HepG2 (cell line): ENCODE data around the gene C1orf159. TPM values are rescaled to one million over a fixed set of nuclear protein-coding genes. Genes with fewer than 3 reads are reported as not detected.

Experiments
- ATAC-seq: fragments of 200-7000 bp; cut with Tn5 transposase; 3 replicates; pipeline ENCODE4 v1.9.1; 2020; ENCODE audit warnings: mild to moderate bottlenecking, moderate library complexity
- BruUV-seq: library from RNA; stranded (reverse); fragments of 400-500 nt; replicated peaks from 2 replicates; lab custom pipeline; 2021; lab: Mats Ljungman, UMichigan
- CTCF ChIA-PET: fragments of 300-600 bp; formaldehyde crosslinking; extraction: SDS; loops from one replicate; lab custom pipeline; 2021; ENCODE audit warnings: low total read pairs, inconsistent platforms, low intra/inter-chr PET ratio; lab: Yijun Ruan, JAX
- POLR2A ChIA-PET: fragments of 350-600 bp; sonication (Branson Sonifier 250); formaldehyde crosslinking; loops from one replicate; lab custom pipeline; 2020; ENCODE audit warnings: antibody characterized with exemption, inconsistent platforms; lab: Yijun Ruan, JAX
- DNase-seq: peaks from one replicate; pipeline ENCODE4 v3.0.0-alpha.2; 2015; ENCODE audit warnings: low spot score
- FAIRE-seq: peaks from 3 replicates; lab custom pipeline; 2011; peaks lifted over from hg19 to GRCh38; lab: Jason Lieb, UNC
- H2AFZ ChIP-seq: one replicate; pipeline ENCODE4 v1.6.1; 2011; ENCODE audit warnings: low read length, inconsistent platforms
- H3K27ac ChIP-seq: fragments of 300-600 bp; 3 replicates; pipeline ENCODE4 v1.8.0; 2011; ENCODE audit warnings: mixed run types, mild to moderate bottlenecking, mixed read lengths, low read length, inconsistent platforms; ENCODE audit not compliant: insufficient read depth; ENCODE audit errors: extremely low read length
- H3K27me3 ChIP-seq, 2 experiments: fragments of 200-600 bp in 1 of 2; 2 replicates in 1 of 2; 3 replicates in 1 of 2; pipeline versions ENCODE4 v1.6.0 to v1.8.0; 2011; ENCODE audit warnings: low read length in 2 of 2, mild to moderate bottlenecking in 2 of 2, moderate library complexity in 2 of 2, inconsistent platforms in 1 of 2; ENCODE audit not compliant: insufficient read depth in 2 of 2, control insufficient read depth in 1 of 2
- H3K36me3 ChIP-seq, 2 experiments: fragments of 200-600 bp in 1 of 2; replicated peaks in 1 of 2; 2 replicates in 1 of 2; 3 replicates in 1 of 2; pipeline versions ENCODE4 v1.5.1 to v1.8.0; 2011; ENCODE audit warnings: low read length in 2 of 2, inconsistent platforms in 1 of 2; ENCODE audit not compliant: insufficient read depth in 2 of 2, control insufficient read depth in 1 of 2
- H3K4me1 ChIP-seq: 2 replicates; pipeline ENCODE4 v1.5.1; 2012; ENCODE audit warnings: low read length, inconsistent platforms; ENCODE audit not compliant: insufficient read depth
- H3K4me2 ChIP-seq: 2 replicates; pipeline ENCODE4 v1.6.0; 2011; ENCODE audit warnings: low read depth, low read length, inconsistent platforms
- H3K4me3 ChIP-seq, 3 experiments: fragments of 200-600 bp in 1 of 3; sonication (generic), shearing (Covaris generic) in 1 of 3; replicated peaks in 1 of 3; 2 replicates each; pipeline ENCODE4 v1.5.1; 2011 to 2016; ENCODE audit warnings: low read length in 3 of 3, inconsistent platforms in 2 of 3, low read depth in 2 of 3, mild to moderate bottlenecking in 2 of 3, control low read depth in 1 of 3, mixed read lengths in 1 of 3; ENCODE audit not compliant: insufficient read depth in 1 of 3
- H3K79me2 ChIP-seq: one replicate; pipeline ENCODE4 v1.6.1; 2011; ENCODE audit warnings: low read length, inconsistent platforms; ENCODE audit not compliant: insufficient read depth
- H3K9ac ChIP-seq: 2 replicates; pipeline ENCODE4 v1.6.0; 2011; ENCODE audit warnings: mild to moderate bottlenecking, low read depth, low read length, inconsistent platforms; ENCODE audit not compliant: insufficient read depth
- H3K9me3 ChIP-seq: 2 replicates; pipeline ENCODE4 v1.5.1; 2012; ENCODE audit warnings: mild to moderate bottlenecking, low read length
- H4K20me1 ChIP-seq: 2 replicates; pipeline ENCODE4 v1.6.0; 2011; ENCODE audit warnings: inconsistent platforms, mild to moderate bottlenecking, low read length, moderate library complexity; ENCODE audit not compliant: insufficient read depth
- CBX2 ChIP-seq, 2 experiments: fragments of 200-600 bp in 1 of 2; sonication (generic); formaldehyde crosslinking in 1 of 2; IDR thresholded peaks; 2 replicates each; pipeline versions ENCODE4 v1.7.0 to v1.8.1; 2018 to 2022; ENCODE audit warnings: low read depth in 2 of 2, low read length in 1 of 2, mild to moderate bottlenecking in 1 of 2, missing genetic modification reagents in 1 of 2
- IRF1 ChIP-seq: sonication (generic); formaldehyde crosslinking; IDR thresholded peaks from 2 replicates; pipeline ENCODE4 v1.4.0; 2020; ENCODE audit warnings: low read depth, mild to moderate bottlenecking, missing genetic modification reagents
- ISL2 ChIP-seq: sonication (generic); formaldehyde crosslinking; IDR thresholded peaks from 2 replicates; pipeline ENCODE4 v1.5.0; 2020; ENCODE audit warnings: missing genetic modification reagents
- MATR3 ChIP-seq: sonication (generic); formaldehyde crosslinking; IDR thresholded peaks from 2 replicates; pipeline ENCODE4 v1.4.0; 2020; ENCODE audit warnings: missing genetic modification reagents
- NKX3-1 ChIP-seq: sonication (generic); formaldehyde crosslinking; IDR thresholded peaks from 2 replicates; pipeline ENCODE4 v1.5.0; 2020; ENCODE audit warnings: missing genetic modification reagents
- NPAS2 ChIP-seq: sonication (generic); formaldehyde crosslinking; IDR thresholded peaks from 2 replicates; pipeline ENCODE4 v1.8.0; 2022; ENCODE audit warnings: mild to moderate bottlenecking, missing genetic modification reagents, borderline replicate concordance
- SP2 ChIP-seq: sonication (generic); formaldehyde crosslinking; IDR thresholded peaks from 2 replicates; pipeline ENCODE4 v1.5.1; 2020; ENCODE audit warnings: mild to moderate bottlenecking, missing genetic modification reagents
- ZFP82 ChIP-seq: sonication (generic); formaldehyde crosslinking; IDR thresholded peaks from 2 replicates; pipeline ENCODE4 v1.5.1; 2020; ENCODE audit warnings: mild to moderate bottlenecking, missing genetic modification reagents, borderline replicate concordance
- ZFP90 ChIP-seq: sonication (generic); formaldehyde crosslinking; IDR thresholded peaks from 2 replicates; pipeline ENCODE4 v1.8.0; 2022; ENCODE audit warnings: missing genetic modification reagents, mild to moderate bottlenecking, inconsistent platforms, borderline replicate concordance
- ZKSCAN8 ChIP-seq: IDR thresholded peaks from 2 replicates; pipeline ENCODE4 v1.6.1; 2016; ENCODE audit warnings: borderline replicate concordance, missing genetic modification reagents, missing compliant biosample characterization
- ZNF567 ChIP-seq: sonication (generic); formaldehyde crosslinking; IDR thresholded peaks from 2 replicates; pipeline ENCODE4 v1.8.1; 2023; ENCODE audit warnings: mild to moderate bottlenecking, missing genetic modification reagents, borderline replicate concordance
- ZSCAN31 ChIP-seq: sonication (generic); formaldehyde crosslinking; IDR thresholded peaks from 2 replicates; pipeline ENCODE4 v1.5.0; 2020; ENCODE audit warnings: low read depth, mild to moderate bottlenecking, missing genetic modification reagents
- WGBS: methylation state at CpG from one replicate; pipeline ENCODE4 v1.1.6; 2017; ENCODE audit warnings: low lambda C conversion rate; 5-methylcytosine and 5-hydroxymethylcytosine counted together
- in situ Hi-C: cut with HindIII; loops from 2 replicates; pipeline ENCODE4 v1.10.0; 2017; ENCODE audit warnings: low pct_unique_long_range_greater_than_20kb; ENCODE audit not compliant: extremely low pct_ligation_motif_present
- intact Hi-C: fragments of 100-400 bp; cut with micrococcal nuclease; formaldehyde crosslinking; loops from one replicate; pipeline ENCODE4 v1.10.0; 2022; ENCODE audit not compliant: unreplicated experiment
- polyA plus RNA-seq, 8 experiments: library from polyadenylated mRNA; depleted of rRNA in 3 of 8; stranded (reverse) in 7 of 8; unstranded in 1 of 8; fragments of >200 nt; fragmentation: Illumina TruSeq in 4 of 8; extraction: Trizol in 4 of 8; gene quantifications; 2 replicates each; pipeline versions ENCODE4 v1.2.1 to v1.2.3, GENCODE V29; 2011 to 2016; ENCODE audit warnings: low read depth in 4 of 8, missing spikeins in 1 of 8, mixed read lengths in 1 of 8; ENCODE audit not compliant: insufficient read depth in 1 of 8
- total RNA-seq, 5 experiments: library from RNA; depleted of rRNA; stranded (reverse); fragments of >200 nt; fragmentation: Illumina TruSeq; extraction: Trizol; gene quantifications; 2 replicates each; pipeline ENCODE4 v1.2.3, GENCODE V29; 2016; ENCODE audit warnings: low read depth in 1 of 5
- TF ChIP-seq, protein P1 (sequence below): sonication (generic); formaldehyde crosslinking; IDR thresholded peaks from 2 replicates; pipeline ENCODE4 v1.4.0; 2020; ENCODE audit warnings: mild to moderate bottlenecking, missing genetic modification reagents
- TF ChIP-seq, protein P2 (sequence below): sonication (generic); formaldehyde crosslinking; conservative IDR thresholded peaks from 2 replicates; pipeline ENCODE4 v1.8.0; 2022; ENCODE audit warnings: low read depth, missing genetic modification reagents
- TF ChIP-seq, protein P3 (sequence below): sonication (generic); formaldehyde crosslinking; IDR thresholded peaks from 2 replicates; pipeline ENCODE4 v1.4.0; 2020; ENCODE audit warnings: mild to moderate bottlenecking, missing genetic modification reagents

Gene C1orf159
- total and polyA plus RNA-seq, 2 of the 13 experiments (the other 11 are each of a cell fraction or from before 2014, with no cell fraction given), result 3.8 to 6.7 TPM

GRCh38 chr1:1075148-1075935 lies 40.5 kb downstream of the C1orf159 start:
- POLR2A ChIA-PET, result no interaction called here
- H3K4me2 ChIP-seq, result no peak overlapping the region
- no peaks in the 10 kb centered on the region for H3K9me3 ChIP-seq
- WGBS, result 27% methylated on average over 11 of the region's 21 CpGs
- no peaks in the 10 kb centered on the region for H3K79me2 ChIP-seq
- in situ Hi-C loops, result no loop called here
- ATAC-seq (no peak), FAIRE-seq (no peak), DNase-seq (no peak)
- peaks cover 31 to 54% of the 10 kb centered on the region in 2 experiments for H3K27me3 ChIP-seq
- H4K20me1 ChIP-seq, result no peaks in the 10 kb centered on the region
- no peak overlapping the region; a peak in 1 of 6 replicates for H3K4me3 ChIP-seq
- H3K4me1 ChIP-seq, result peaks cover 40% of the 10 kb centered on the region
- no TSS peak for BruUV-seq
- H3K36me3 ChIP-seq, result no peaks in the 10 kb centered on the region
- no peak overlapping the region for H3K9ac ChIP-seq
- intact Hi-C loops, result no loop called here
- no peak overlapping the region for H2AFZ ChIP-seq
- H3K27ac ChIP-seq, result no peak overlapping the region
- CTCF ChIA-PET, result no interaction called here
- TF ChIP-seq ZFP90 (CRISPR knock-in tag) (no peak), ZNF567 (CRISPR knock-in tag) (no peak), ISL2 (CRISPR knock-in tag) (no peak), ZSCAN31 (CRISPR knock-in tag) (no peak), NKX3-1 (CRISPR knock-in tag) (no peak), MATR3 (CRISPR knock-in tag) (no peak), NPAS2 (CRISPR knock-in tag) (no peak), CBX2 (IDR thresholded peaks at IDR 0.05; ENCODE audit: low read depth, low read length) (no peak), CBX2 (CRISPR knock-in tag; IDR thresholded peaks at IDR 0.05; ENCODE audit: low read depth) (no peak), IRF1 (no peak), ZFP82 (CRISPR knock-in tag) (no peak), ZKSCAN8 (CRISPR knock-in tag) (no peak), SP2 (CRISPR knock-in tag) (no peak)
- TF ChIP-seq, protein P1, sequence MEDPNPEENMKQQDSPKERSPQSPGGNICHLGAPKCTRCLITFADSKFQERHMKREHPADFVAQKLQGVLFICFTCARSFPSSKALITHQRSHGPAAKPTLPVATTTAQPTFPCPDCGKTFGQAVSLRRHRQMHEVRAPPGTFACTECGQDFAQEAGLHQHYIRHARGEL (CRISPR knock-in tag), result no peak
- TF ChIP-seq, protein P2, sequence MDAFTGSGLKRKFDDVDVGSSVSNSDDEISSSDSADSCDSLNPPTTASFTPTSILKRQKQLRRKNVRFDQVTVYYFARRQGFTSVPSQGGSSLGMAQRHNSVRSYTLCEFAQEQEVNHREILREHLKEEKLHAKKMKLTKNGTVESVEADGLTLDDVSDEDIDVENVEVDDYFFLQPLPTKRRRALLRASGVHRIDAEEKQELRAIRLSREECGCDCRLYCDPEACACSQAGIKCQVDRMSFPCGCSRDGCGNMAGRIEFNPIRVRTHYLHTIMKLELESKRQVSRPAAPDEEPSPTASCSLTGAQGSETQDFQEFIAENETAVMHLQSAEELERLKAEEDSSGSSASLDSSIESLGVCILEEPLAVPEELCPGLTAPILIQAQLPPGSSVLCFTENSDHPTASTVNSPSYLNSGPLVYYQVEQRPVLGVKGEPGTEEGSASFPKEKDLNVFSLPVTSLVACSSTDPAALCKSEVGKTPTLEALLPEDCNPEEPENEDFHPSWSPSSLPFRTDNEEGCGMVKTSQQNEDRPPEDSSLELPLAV (CRISPR knock-in tag), result no peak
- TF ChIP-seq, protein P3, sequence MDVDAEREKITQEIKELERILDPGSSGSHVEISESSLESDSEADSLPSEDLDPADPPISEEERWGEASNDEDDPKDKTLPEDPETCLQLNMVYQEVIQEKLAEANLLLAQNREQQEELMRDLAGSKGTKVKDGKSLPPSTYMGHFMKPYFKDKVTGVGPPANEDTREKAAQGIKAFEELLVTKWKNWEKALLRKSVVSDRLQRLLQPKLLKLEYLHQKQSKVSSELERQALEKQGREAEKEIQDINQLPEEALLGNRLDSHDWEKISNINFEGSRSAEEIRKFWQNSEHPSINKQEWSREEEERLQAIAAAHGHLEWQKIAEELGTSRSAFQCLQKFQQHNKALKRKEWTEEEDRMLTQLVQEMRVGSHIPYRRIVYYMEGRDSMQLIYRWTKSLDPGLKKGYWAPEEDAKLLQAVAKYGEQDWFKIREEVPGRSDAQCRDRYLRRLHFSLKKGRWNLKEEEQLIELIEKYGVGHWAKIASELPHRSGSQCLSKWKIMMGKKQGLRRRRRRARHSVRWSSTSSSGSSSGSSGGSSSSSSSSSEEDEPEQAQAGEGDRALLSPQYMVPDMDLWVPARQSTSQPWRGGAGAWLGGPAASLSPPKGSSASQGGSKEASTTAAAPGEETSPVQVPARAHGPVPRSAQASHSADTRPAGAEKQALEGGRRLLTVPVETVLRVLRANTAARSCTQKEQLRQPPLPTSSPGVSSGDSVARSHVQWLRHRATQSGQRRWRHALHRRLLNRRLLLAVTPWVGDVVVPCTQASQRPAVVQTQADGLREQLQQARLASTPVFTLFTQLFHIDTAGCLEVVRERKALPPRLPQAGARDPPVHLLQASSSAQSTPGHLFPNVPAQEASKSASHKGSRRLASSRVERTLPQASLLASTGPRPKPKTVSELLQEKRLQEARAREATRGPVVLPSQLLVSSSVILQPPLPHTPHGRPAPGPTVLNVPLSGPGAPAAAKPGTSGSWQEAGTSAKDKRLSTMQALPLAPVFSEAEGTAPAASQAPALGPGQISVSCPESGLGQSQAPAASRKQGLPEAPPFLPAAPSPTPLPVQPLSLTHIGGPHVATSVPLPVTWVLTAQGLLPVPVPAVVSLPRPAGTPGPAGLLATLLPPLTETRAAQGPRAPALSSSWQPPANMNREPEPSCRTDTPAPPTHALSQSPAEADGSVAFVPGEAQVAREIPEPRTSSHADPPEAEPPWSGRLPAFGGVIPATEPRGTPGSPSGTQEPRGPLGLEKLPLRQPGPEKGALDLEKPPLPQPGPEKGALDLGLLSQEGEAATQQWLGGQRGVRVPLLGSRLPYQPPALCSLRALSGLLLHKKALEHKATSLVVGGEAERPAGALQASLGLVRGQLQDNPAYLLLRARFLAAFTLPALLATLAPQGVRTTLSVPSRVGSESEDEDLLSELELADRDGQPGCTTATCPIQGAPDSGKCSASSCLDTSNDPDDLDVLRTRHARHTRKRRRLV (CRISPR knock-in tag), result no peak
